Stimulated activated CD8-positive, alpha-beta memory T cell treated with anti-CD3 and anti-CD28 coated beads, Interleukin-2, amount 100 ng/mL, for 1 hour (primary cell): ENCODE measurements around the gene ST3GAL3.
"Not testable (repeated sequence)": the region's sequence is repeated elsewhere in the genome, so short reads cannot be mapped to it uniquely, and the experiment has no call there.

Experiments
- DNase-seq, 2 donors: peaks; one replicate each; pipeline ENCODE4 v3.0.0-alpha.2; 2020; ENCODE audit warnings: low read depth in 2 of 2

Gene ST3GAL3

GRCh38 chr1:43703836-43704235 is 3.5 kb upstream of the ST3GAL3 start:
- DNase-seq: no peak

GRCh38 chr1:43704838-43705237 is 2.5 kb upstream of the ST3GAL3 start:
- no peak for DNase-seq

GRCh38 chr1:43705334-43705733 is 2.0 kb upstream of the ST3GAL3 start:
- no peak for DNase-seq

GRCh38 chr1:43705982-43706597 is 1.2 kb upstream of the ST3GAL3 start:
- no peak for DNase-seq

- DNase-seq: no peak
Observed at GRCh38 chr1:43706598-43707189, 642 bp upstream of the ST3GAL3 start.

GRCh38 chr1:43708002-43708410 is 670 bp downstream of the ST3GAL3 start:
- DNase-seq: no peak

GRCh38 chr1:43711049-43711448 is 3.7 kb downstream of the ST3GAL3 start:
- DNase-seq: no peak

GRCh38 chr1:43711524-43712386 is 4.4 kb downstream of the ST3GAL3 start:
- no peak for DNase-seq

- DNase-seq: no peak
Observed at GRCh38 chr1:43716559-43717281, 9.4 kb downstream of the ST3GAL3 start.

GRCh38 chr1:43719063-43719462 is 11.7 kb downstream of the ST3GAL3 start:
- no peak for DNase-seq

- DNase-seq: not testable (repeated sequence)
Observed at GRCh38 chr1:43719670-43720419, 12.5 kb downstream of the ST3GAL3 start.

- DNase-seq: no peak
Observed at GRCh38 chr1:43722810-43723209, 15.5 kb downstream of the ST3GAL3 start.

- no peak for DNase-seq
Observed at GRCh38 chr1:43729816-43730463, 22.6 kb downstream of the ST3GAL3 start.

- no peak for DNase-seq
Observed at GRCh38 chr1:43731867-43732531, 24.7 kb downstream of the ST3GAL3 start.

- DNase-seq: no peak
Observed at GRCh38 chr1:43736819-43737218, 29.5 kb downstream of the ST3GAL3 start.

GRCh38 chr1:43742026-43742425 is 34.7 kb downstream of the ST3GAL3 start:
- DNase-seq: no peak

GRCh38 chr1:43743206-43743605 is 35.9 kb downstream of the ST3GAL3 start:
- no peak for DNase-seq

- DNase-seq: no peak
Observed at GRCh38 chr1:43747736-43748135, 40.4 kb downstream of the ST3GAL3 start.

GRCh38 chr1:43750083-43750482 is 42.7 kb downstream of the ST3GAL3 start:
- DNase-seq: no peak

- DNase-seq: no peak
Observed at GRCh38 chr1:43753422-43753821, 46.1 kb downstream of the ST3GAL3 start.
